ENCODE measurements around the gene PACSIN1. TPM values are rescaled to one million over a fixed set of nuclear protein-coding genes. Genes with fewer than 3 reads are reported as not detected.

Gene PACSIN1
- total RNA-seq, 1 experiment from 2014 or later: 5.0 TPM

DNA sequence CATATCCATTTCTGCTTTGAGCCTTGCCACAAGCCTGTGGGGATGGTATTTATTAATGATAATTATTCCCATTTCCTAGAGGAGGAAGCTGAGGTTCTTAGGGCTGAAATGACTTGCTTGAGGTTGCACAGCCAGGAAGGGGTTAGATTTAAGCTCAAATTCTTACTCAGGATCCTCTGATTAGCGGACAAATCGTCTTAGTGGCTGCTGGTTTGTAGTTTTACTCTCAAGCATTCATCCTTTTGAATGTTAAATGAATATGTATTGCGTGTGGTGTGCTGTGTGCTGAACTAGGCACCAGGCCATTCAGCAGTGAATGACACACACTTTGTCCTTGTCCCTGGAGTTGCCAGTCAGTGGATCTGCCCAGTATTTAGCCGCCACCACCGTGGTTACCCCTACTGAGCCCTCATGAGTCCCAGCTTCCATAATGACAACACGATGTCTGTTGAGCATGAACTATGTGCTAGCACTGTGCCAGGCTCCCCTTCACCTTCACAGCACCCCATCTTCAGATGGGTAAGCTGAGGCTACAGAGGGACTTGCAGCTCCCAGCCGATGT is 10.0 kb downstream of the PACSIN1 start:
- Histone ChIP-seq H3K27me3 (ENCODE audit: insufficient read depth, low read length) (no peaks in the 10 kb centered on the region), H3K27ac (ENCODE audit: low read depth, low read length) (no peak overlapping the region), H3K36me3 (ENCODE audit: control insufficient read depth in 1 of 2, insufficient read depth in 2 of 2, low read length in 2 of 2) (no peaks in the 10 kb centered on the region), H2AFZ (ENCODE audit: low read depth, low read length, poor library complexity, severe bottlenecking) (no peak overlapping the region), H3K9me3 (ENCODE audit: control insufficient read depth in 1 of 2, insufficient read depth in 1 of 2, low read depth in 1 of 2, low read length in 2 of 2) (no peaks in the 10 kb centered on the region; a peak in 1 of 4 replicates), H3K9me2 (ENCODE audit: insufficient read depth) (no peaks in the 10 kb centered on the region), H4K20me1 (ENCODE audit: insufficient read depth) (no peaks in the 10 kb centered on the region), H3K79me2 (ENCODE audit: insufficient read depth, low read length) (no peaks in the 10 kb centered on the region), H3K4me3 (replicated peaks in 1 of 2; ENCODE audit: low read depth in 1 of 2, low read length in 2 of 2) (no peak overlapping the region), H3K4me2 (ENCODE audit: low read length) (no peak overlapping the region), H3K4me1 (ENCODE audit: control insufficient read depth in 1 of 2, insufficient read depth in 2 of 2, low read length in 2 of 2) (no peaks in the 10 kb centered on the region), H3K9ac (ENCODE audit: low read length) (no peak overlapping the region)
- ChIA-PET RAD21 (ENCODE audit: low non-redundant PET in 1 of 2, low total read pairs in 2 of 2, uncharacterized antibody in 2 of 2, unreplicated experiment in 2 of 2) (no interaction called here), POLR2A (no interaction called here), CTCF (interaction anchor here (1.3 kb wide), 1 partner anchor 16 kb away, joined by 4 read pairs; no protein-coding TSS in a partner anchor)
- BruUV-seq (replicated peaks): no TSS peak
- DNase-seq (ENCODE audit: low read depth, low spot score) (no peak), ATAC-seq (no peak)
- intact Hi-C loops (cut with micrococcal nuclease): no loop called here
- TF ChIP-seq EZH2phosphoT487 (IDR thresholded peaks at IDR 0.05; ENCODE audit: borderline replicate concordance) (no peak), ZNF274 (IDR thresholded peaks at IDR 0.05; ENCODE audit: low read depth, low read length) (no peak), CEBPB (IDR thresholded peaks at IDR 0.05; ENCODE audit: low read depth) (no peak), RAD21 (IDR thresholded peaks at IDR 0.05; ENCODE audit: low read depth) (no peak)
- TF ChIP-seq, protein P1, sequence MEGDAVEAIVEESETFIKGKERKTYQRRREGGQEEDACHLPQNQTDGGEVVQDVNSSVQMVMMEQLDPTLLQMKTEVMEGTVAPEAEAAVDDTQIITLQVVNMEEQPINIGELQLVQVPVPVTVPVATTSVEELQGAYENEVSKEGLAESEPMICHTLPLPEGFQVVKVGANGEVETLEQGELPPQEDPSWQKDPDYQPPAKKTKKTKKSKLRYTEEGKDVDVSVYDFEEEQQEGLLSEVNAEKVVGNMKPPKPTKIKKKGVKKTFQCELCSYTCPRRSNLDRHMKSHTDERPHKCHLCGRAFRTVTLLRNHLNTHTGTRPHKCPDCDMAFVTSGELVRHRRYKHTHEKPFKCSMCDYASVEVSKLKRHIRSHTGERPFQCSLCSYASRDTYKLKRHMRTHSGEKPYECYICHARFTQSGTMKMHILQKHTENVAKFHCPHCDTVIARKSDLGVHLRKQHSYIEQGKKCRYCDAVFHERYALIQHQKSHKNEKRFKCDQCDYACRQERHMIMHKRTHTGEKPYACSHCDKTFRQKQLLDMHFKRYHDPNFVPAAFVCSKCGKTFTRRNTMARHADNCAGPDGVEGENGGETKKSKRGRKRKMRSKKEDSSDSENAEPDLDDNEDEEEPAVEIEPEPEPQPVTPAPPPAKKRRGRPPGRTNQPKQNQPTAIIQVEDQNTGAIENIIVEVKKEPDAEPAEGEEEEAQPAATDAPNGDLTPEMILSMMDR (IDR thresholded peaks at IDR 0.05 in 2 of 3, conservative IDR thresholded peaks at IDR 0.05 in 1 of 3; ENCODE audit: borderline replicate concordance in 1 of 3, insufficient read depth in 1 of 3, low read depth in 2 of 3, low read length in 2 of 3): no peak

GRCh38 chr6:34476447-34476846 is 10.6 kb downstream of the PACSIN1 start:
- Histone ChIP-seq H3K9me3 (ENCODE audit: control insufficient read depth in 1 of 2, insufficient read depth in 1 of 2, low read depth in 1 of 2, low read length in 2 of 2) (no peaks in the 10 kb centered on the region; a peak in 1 of 4 replicates), H3K4me2 (ENCODE audit: low read length) (no peak overlapping the region), H3K36me3 (ENCODE audit: control insufficient read depth in 1 of 2, insufficient read depth in 2 of 2, low read length in 2 of 2) (no peaks in the 10 kb centered on the region), H3K27me3 (ENCODE audit: insufficient read depth, low read length) (no peaks in the 10 kb centered on the region), H3K4me3 (replicated peaks in 1 of 2; ENCODE audit: low read depth in 1 of 2, low read length in 2 of 2) (no peak overlapping the region), H3K27ac (ENCODE audit: low read depth, low read length) (no peak overlapping the region), H3K9ac (ENCODE audit: low read length) (no peak overlapping the region), H2AFZ (ENCODE audit: low read depth, low read length, poor library complexity, severe bottlenecking) (no peak overlapping the region), H3K79me2 (ENCODE audit: insufficient read depth, low read length) (no peaks in the 10 kb centered on the region), H3K9me2 (ENCODE audit: insufficient read depth) (no peaks in the 10 kb centered on the region), H4K20me1 (ENCODE audit: insufficient read depth) (no peaks in the 10 kb centered on the region), H3K4me1 (ENCODE audit: control insufficient read depth in 1 of 2, insufficient read depth in 2 of 2, low read length in 2 of 2) (no peaks in the 10 kb centered on the region)
- BruUV-seq (replicated peaks): no TSS peak
- CTCF ChIA-PET: interaction anchor here (1.3 kb wide), 1 partner anchor 16 kb away, joined by 4 read pairs; no protein-coding TSS in a partner anchor
- TF ChIP-seq, protein P1 (IDR thresholded peaks at IDR 0.05 in 2 of 3, conservative IDR thresholded peaks at IDR 0.05 in 1 of 3; ENCODE audit: borderline replicate concordance in 1 of 3, insufficient read depth in 1 of 3, low read depth in 2 of 3, low read length in 2 of 3): no peak
- TF ChIP-seq CEBPB (IDR thresholded peaks at IDR 0.05; ENCODE audit: low read depth) (no peak), EZH2phosphoT487 (IDR thresholded peaks at IDR 0.05; ENCODE audit: borderline replicate concordance) (no peak), EGR1 (IDR thresholded peaks at IDR 0.05; ENCODE audit: low read depth) (no peak), POLR2A (IDR thresholded peaks at IDR 0.05; ENCODE audit: borderline replicate concordance, extremely low read depth, insufficient read depth, insufficient read length) (no peak), POLR2AphosphoS5 (IDR thresholded peaks at IDR 0.05; ENCODE audit: low read depth, low read length) (no peak), ZNF274 (IDR thresholded peaks at IDR 0.05; ENCODE audit: low read depth, low read length) (no peak), TCF7L2 (IDR thresholded peaks at IDR 0.05; ENCODE audit: borderline replicate concordance, extremely low read depth, insufficient read depth, insufficient read length) (no peak), CBX3 (IDR thresholded peaks at IDR 0.05; ENCODE audit: low read depth) (no peak)
- TF ChIP-seq, protein P2, sequence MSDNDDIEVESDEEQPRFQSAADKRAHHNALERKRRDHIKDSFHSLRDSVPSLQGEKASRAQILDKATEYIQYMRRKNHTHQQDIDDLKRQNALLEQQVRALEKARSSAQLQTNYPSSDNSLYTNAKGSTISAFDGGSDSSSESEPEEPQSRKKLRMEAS (IDR thresholded peaks at IDR 0.05): no peak
- TF ChIP-seq, protein P3, sequence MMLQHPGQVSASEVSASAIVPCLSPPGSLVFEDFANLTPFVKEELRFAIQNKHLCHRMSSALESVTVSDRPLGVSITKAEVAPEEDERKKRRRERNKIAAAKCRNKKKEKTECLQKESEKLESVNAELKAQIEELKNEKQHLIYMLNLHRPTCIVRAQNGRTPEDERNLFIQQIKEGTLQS (IDR thresholded peaks at IDR 0.05): no peak
- POLR2A ChIA-PET: no interaction called here
- RAD21 ChIA-PET (ENCODE audit: low non-redundant PET in 1 of 2, low total read pairs in 2 of 2, uncharacterized antibody in 2 of 2, unreplicated experiment in 2 of 2): no interaction called here
- DNase-seq (ENCODE audit: low read depth, low spot score) (no peak), ATAC-seq (no peak)
- intact Hi-C loops (cut with micrococcal nuclease): no loop called here
